Peyer's patch (tissue), 4 donors: ENCODE data around the gene IFNA8.

Source experiments
- CTCF ChIP-seq, 6 experiments: fragments of 450-650 bp in 4 of 6; fragments of 200-600 bp in 2 of 6; sonication (generic) in 1 of 6; IDR thresholded peaks; one replicate each; pipeline ENCODE4 v1.5.1; 2017 to 2019; ENCODE audit warnings: antibody characterized with exemption in 6 of 6, mild to moderate bottlenecking in 3 of 6, moderate library complexity in 1 of 6
- POLR2A ChIP-seq, 2 donors: fragments of 450-650 bp; IDR thresholded peaks; one replicate each; pipeline ENCODE4 v1.5.1; 2017; ENCODE audit warnings: antibody characterized with exemption in 2 of 2, mild to moderate bottlenecking in 2 of 2, moderate library complexity in 2 of 2

- TF ChIP-seq CTCF (IDR thresholded peaks at IDR 0.05) (no peak), POLR2A (IDR thresholded peaks at IDR 0.05) (no peak)
Observed at GRCh38 chr9:21404146-21404545, 4.8 kb upstream of the IFNA8 start.
